Hypothalamus (tissue), 51 donors: ENCODE measurements around the gene LNPEP.

ENCODE experiments used
- DNase-seq, 51 donors: peaks; one replicate each; lab custom pipeline; 2025; lab: John Stamatoyannopoulos, UW

LNPEP gene

GRCh38 chr5:96957254-96958049 is 21.6 kb downstream of the LNPEP start:
- no peak for DNase-seq

- DNase-seq = no peak
Observed at GRCh38 chr5:96958977-96959376, 23.1 kb downstream of the LNPEP start.

GRCh38 chr5:96961053-96961452 is 25.2 kb downstream of the LNPEP start:
- DNase-seq = no peak

- DNase-seq = no peak
Observed at GRCh38 chr5:96962540-96962991, 26.7 kb downstream of the LNPEP start.

GRCh38 chr5:96963267-96963666 is 27.4 kb downstream of the LNPEP start:
- DNase-seq = peak in 6 of 51 donors; percentile 2 to 15 (median 4)

GRCh38 chr5:96966801-96967200 is 30.9 kb downstream of the LNPEP start:
- DNase-seq = no peak

- DNase-seq = no peak
Observed at GRCh38 chr5:96967400-96967799, 31.5 kb downstream of the LNPEP start.

GRCh38 chr5:96968074-96968473 is 32.2 kb downstream of the LNPEP start:
- DNase-seq = no peak

DNA sequence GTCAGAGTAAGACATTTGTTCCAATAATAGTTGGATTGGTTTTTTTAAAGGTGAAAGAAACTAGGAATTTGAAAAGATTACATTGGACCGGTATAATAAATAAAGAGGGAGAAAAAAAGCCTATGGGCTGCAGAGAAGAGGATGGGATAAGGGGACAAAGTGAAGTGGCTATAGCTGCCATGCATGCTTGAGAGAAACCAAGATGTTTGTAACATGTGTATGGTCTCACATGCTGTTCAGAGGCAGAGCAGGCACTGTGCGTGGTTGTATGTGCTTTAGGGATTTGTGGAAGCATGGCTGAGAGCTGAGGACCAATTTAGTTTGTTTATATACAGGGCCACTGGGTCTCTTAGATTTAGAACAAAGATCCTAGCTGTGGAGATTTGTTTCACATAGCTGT is 32.7 kb downstream of the LNPEP start:
- DNase-seq = peak in 1 of 51 donors; percentile 2

DNA sequence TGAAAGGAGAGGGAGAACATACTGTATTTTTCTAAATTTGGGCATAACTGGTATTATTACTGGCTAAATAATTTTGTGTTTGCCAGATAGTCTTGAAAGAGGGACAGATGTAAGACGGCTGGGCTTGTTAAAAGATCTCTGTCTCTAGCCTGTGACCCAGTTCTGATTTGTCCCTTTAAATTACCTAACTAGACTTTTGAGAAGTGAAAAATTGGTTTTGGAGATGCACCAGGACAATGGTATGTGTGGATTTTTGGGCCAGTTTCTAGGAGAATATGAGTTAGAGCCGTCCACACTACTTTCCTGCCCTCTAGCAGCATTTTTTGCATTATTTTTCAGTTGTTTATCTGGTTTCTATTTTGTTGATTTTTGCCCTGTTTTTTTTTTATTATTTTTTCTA is 33.5 kb downstream of the LNPEP start:
- DNase-seq = no peak

DNA sequence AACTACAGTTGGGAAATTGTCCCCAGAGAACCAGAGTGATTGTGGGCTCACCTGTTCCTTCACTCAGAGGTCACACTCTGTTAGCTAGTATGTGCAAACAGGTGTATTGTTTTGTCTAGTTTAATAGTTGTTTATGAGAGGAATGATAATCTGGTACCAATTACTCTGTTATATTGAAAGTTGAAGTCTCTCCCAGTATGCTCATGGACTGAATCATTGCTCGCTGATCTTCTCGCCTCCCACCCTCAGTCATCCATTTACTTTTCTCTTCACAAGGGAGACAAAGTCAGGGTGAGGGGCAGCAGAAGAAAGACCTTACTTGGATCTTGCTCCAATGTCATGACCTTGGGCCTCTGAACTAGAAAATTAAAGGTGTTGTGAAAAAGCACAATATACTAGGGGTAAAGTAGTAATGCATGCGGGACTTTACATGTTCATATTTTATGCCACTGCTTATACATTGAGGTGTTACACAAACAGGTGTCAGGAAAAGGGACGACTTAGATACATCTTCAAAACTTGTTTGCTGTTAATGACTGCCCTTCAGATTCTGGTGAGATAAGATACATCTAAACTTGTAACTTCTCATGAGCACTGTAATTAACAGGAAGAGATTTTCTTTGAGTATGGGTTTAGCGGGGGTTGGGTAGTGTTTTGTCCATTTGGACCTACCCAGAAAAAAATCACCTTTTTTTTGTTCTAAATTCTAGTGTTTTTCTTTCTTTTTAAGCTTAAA is 36.9 kb downstream of the LNPEP start:
- DNase-seq = no peak

- no peak for DNase-seq
Observed at GRCh38 chr5:96973532-96974401, 37.9 kb downstream of the LNPEP start.

GRCh38 chr5:96975656-96976055 is 39.8 kb downstream of the LNPEP start:
- DNase-seq = no peak

- DNase-seq = no peak
Observed at GRCh38 chr5:96977228-96977627, 41.3 kb downstream of the LNPEP start.

DNA sequence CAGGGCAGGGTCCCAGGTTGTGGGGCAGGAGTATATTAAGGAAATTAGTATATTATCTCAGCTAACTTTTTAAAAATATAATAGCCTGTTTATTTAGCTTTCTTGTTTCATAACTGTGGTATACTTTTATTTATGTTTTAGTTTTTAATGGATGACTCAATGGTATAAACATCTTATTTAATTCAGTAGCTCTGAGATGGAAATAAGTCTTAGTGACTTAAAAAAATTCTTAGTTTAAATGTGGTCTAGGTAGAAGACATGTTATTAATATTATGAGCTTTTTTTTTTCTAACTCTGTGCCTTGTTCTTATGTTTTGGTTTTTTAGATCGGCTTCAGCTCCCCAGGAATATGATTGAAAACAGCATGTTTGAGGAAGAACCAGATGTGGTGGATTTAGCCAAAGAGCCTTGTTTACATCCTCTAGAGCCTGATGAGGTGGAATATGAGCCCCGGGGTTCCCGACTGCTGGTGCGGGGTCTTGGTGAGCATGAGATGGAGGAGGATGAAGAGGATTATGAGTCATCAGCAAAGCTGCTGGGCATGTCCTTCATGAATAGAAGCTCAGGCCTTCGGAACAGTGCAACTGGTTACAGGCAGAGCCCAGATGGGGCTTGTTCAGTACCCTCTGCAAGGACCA is 43.1 kb downstream of the LNPEP start:
- no peak for DNase-seq

GRCh38 chr5:96984506-96985192 is 48.8 kb downstream of the LNPEP start:
- DNase-seq = no peak

DNA sequence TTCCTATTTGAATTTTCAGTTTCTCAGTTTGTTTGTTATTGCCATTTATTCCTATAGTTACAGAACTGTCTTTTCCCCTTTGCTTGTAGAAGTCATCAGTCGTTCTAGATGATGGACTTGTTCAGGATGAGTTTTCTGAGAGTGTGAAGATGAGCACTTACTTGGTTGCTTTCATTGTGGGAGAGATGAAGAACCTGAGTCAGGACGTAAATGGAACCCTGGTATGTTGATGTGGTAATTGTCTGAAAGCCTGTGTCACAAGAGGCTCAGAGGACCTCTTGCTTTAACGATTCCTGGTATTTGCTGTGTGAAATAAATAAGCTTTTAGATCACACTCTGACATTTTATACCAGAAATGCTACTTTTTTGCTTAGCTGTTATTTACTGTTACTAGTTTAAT is 50.6 kb downstream of the LNPEP start:
- DNase-seq = no peak

- no peak for DNase-seq
Observed at GRCh38 chr5:96990102-96990501, 54.2 kb downstream of the LNPEP start.

- no peak for DNase-seq
Observed at GRCh38 chr5:96991708-96992107, 55.8 kb downstream of the LNPEP start.

GRCh38 chr5:96993760-96994159 is 57.9 kb downstream of the LNPEP start:
- no peak for DNase-seq
